Head of caudate nucleus (tissue), 42 donors: ENCODE results near the gene ABCA2.

Experiments
- DNase-seq, 42 donors: peaks; one replicate each; pipeline versions ENCODE4 v3.0.0 to v3.0.0-alpha.2; 2020 to 2021; ENCODE audit warnings: mixed read lengths in 7 of 42
- intact Hi-C: fragments of 100-400 bp; cut with DNase I; formaldehyde crosslinking; loops from one replicate; pipeline ENCODE4 v1.15.0; 2022

ABCA2 gene

DNA sequence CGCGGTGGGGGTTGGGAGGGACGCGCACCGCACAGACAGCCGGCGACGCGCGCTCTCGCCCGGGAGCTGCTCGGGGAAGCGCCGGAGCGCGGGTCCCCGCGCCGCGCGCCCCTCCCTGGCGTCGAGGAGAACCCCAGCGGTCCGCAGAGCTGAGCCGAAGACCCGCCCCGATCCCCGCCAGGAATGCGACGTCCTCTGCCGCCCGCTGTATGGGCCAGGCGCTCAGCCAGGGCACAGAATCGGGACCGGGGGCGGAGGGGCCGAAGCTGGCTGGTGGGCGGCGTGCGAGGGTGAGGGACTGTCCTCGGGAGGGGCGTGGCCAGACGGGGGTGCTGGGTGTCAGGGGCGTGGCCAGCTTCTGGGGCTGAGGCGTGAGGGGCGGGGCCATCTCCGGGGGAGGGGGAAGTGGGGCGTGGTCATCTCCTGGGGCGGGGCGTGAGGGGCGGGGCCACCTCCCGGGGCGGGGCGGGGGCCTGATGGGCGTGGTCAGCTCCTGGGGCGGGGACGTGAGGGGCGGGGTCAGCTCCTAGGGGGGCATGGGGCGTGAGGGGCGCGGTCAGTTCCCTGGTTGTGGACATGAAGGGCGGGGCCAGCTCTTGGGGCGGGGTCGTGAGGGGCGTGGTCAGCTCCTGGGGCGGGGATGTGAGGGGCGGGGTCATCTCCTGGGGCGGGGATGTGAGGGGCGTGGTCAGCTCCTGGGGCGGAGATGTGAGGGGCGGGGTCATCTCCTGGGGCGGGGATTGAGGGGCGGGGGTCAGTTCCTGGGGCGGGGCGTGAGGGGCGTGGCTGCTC is 49.8 kb downstream of the ABCA2 start:
- peak; percentile 84 to 98 (median 92) for DNase-seq
- intact Hi-C loops = loop anchor here (5.0 kb wide), 1 partner anchor 36 kb away; the partner anchor contains the start of gene FBXW5

GRCh38 chr9:136977649-136978072 is 50.4 kb downstream of the ABCA2 start:
- DNase-seq = peak in 2 of 42 donors; percentile 16 to 36
- intact Hi-C loops = loop anchor here (5.0 kb wide), 1 partner anchor 35 kb away; the partner anchor contains the start of gene FBXW5

- peak; percentile 92 to 99 (median 97) for DNase-seq
- intact Hi-C loops = loop anchor here (5.0 kb wide), 1 partner anchor 35 kb away; the partner anchor contains the start of gene FBXW5
Measured at GRCh38 chr9:136977223-136977622, 50.8 kb downstream of the ABCA2 start, which contains the start of gene PTGDS. Gene PTGDS, plus strand, starts transcription at chr9:136977504. Its CDS starts 75 bp downstream, at chr9:136977579.

DNA sequence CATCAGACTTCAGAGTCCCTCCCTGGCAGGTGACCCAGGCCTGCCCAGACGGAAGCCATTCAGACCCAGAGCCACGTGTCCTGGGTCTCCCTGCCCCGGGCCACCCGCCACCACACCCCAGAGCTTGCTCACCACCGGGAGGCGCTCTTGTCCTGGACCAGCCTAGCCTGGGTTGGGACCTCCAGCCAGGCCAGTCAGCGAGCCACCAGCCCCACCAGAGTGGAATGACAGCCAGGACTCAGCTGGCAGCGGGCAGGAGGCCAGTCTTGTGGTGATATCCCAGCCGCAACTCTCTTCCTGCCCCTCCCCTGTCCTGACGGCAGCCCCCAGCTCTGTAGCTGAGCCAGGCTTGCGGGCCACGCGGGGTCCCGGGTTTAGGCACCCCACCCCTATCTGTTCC is 52.4 kb downstream of the ABCA2 start:
- intact Hi-C loops = loop anchor here (5.0 kb wide), 1 partner anchor 33 kb away; the partner anchor contains the start of gene FBXW5
- DNase-seq = peak; percentile 67 to 95 (median 88)

DNA sequence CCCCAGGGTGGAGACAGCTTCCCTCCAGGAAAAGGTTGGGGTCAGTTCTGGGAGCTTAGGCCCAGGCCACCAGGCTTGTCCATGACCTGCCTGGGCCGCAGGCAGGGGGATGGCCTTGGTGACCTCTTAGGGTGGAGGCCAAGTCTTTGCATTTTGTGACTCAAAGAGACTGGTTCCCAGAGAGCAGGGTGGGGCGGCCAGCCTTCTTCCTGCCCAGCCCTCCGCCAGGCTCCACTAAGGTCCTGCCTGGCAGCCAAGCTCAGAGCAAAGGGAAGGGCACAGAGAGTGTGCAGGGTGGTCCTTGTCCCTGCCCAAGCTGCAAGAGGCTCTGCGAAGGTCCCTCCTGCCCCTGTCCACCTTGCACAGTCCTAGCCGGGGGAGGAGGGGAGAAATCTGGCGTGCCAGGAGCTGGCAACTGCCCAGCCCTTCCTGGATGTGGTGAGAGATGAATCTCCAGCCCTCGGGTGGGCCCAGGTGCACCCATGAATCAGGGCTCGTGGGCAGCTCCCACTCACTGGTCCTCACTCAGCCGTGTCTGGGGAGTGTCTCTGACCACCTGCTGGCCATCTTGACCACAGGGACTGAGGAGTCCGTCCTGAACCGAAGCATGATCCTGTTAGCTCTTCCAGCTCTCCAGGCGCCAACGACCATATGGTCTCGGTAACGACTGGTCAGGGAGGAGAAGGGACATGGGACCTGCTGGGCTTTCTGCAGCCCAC is 53.1 kb downstream of the ABCA2 start:
- intact Hi-C loops = loop anchor here (5.0 kb wide), 1 partner anchor 33 kb away; the partner anchor contains the start of gene FBXW5
- no peak for DNase-seq

DNA sequence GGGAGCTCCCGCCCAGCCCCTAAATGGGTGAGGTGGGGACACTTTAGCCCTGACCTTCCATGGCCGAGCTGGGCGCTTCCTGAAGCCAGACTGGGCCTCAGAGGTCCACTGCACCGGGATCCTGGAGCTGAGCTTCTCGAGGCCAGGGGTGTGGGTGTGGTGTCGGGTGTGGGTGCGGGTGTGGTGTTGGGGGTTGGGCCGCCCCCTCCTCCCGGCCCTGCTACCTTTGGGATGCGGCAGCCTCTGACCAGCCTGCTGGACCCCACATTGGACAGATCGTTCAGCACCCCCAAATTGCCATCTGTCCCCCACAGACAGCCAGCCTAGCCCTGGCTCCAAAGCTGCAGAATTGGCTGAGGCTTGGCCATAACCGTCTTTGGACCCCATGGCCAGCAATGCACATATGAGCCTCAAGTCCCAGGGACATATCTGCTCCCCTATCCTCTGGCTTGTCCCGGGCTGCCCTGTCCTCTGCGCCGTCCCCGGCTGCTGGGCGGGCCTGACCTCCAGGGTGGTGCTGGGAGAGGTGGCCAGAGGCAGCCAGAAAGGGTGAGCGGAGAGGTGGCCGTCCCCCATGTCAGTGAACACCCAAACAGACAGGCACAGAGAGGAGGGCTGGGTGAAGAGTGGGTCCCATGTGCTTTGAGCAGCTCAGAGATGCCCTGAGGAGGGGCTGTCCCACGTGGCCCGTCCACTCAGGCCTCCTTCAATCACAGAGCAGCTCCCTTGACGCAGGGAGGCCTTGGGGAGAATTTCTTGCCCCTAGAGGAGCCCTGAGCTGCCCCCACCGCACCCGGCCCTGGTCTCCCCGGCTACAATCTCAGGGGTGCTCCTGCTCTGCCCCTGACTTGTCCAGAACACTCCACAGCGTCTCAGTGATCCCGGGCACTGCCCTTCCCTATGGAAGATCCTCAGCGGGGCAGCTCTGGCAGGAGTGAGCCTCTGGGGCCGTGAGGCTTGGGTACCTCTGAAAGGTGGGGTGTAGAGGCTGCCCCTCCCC is 54.1 kb downstream of the ABCA2 start:
- no peak for DNase-seq
- intact Hi-C loops = no loop called here

DNA sequence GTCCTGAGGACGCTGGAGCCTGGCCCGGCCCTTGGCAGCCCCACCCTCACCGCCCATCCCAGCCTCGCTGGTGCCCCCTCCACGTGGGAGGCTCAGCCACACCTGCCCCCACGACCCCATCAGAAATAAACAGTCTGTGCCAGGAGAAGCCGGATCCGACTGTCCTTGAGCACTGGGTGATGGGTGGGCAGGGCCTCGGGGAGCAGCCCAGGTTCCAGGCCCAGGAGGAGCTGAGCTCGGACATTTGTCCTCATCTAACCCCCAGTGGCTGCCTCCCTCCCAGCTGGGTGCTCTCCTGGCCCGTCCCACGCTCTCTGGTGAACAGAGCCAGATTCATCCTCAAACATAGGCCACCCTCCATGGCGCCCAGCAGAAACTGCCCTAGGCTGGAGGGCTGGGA is 55.3 kb downstream of the ABCA2 start:
- DNase-seq = no peak
- intact Hi-C loops = no loop called here

DNA sequence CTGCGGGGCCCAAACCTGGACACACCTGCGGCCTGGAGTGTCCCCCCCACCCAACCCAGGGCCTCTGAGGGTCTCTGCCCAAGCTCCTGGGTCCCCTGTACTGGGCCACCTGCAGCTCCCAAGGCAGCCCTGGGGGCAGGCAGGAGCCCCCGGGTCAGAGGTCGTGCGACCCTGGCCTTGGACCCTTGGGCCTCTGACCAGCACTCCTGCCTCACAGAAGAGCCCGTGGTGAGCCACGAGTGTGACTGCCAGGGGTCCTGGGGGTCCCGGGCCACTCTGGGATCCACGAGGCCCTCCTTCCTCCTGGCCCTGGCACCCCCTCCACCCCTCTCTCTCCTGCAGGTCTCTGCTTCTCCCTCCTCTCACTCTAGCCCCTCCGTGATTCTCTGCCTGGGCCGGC is 55.7 kb downstream of the ABCA2 start:
- intact Hi-C loops = no loop called here
- no peak for DNase-seq

- intact Hi-C loops = no loop called here
- DNase-seq = no peak
Measured at GRCh38 chr9:136971746-136972145, 56.3 kb downstream of the ABCA2 start.

DNA sequence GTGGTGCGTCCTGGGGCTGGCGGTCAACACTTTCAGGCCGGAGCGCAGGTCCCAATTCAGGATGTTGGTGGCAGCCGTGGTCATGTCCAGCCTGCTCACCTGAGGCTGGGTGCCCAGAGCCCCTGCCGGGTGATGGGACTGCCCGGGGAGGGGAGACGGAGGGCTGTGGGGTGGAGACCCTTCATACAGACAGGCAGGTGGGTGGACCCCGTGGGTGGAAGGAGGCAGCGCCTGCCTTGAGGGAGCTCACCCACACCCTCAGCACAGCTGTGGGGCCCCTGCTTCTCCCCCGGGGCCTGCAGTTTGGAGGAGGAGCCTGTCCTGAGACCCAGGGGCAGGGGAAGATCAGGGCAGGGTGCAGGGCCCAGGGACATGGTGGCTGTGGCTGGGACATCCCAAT is 57.7 kb downstream of the ABCA2 start:
- intact Hi-C loops = no loop called here
- DNase-seq = no peak

DNA sequence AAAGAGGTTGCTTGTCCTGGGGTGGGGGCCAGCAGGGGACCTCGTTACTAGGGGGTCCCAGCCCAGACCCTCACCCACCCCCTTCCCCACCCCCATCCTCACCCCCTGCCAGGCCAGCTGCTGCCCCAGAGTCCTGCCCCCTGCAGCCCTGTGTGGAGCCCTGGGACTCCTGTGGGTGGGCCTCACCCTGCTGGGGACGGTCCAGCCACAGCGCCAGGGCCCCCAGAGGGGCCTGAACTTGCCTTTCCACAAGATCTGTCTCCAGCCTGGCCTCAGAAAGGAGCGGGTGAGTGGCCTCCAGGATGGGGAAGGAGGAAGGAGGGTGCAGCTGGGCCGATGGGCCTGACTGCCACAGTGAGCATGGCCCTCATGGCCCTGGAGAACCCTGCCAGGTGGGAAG is 58.3 kb downstream of the ABCA2 start:
- intact Hi-C loops = no loop called here
- no peak for DNase-seq

DNA sequence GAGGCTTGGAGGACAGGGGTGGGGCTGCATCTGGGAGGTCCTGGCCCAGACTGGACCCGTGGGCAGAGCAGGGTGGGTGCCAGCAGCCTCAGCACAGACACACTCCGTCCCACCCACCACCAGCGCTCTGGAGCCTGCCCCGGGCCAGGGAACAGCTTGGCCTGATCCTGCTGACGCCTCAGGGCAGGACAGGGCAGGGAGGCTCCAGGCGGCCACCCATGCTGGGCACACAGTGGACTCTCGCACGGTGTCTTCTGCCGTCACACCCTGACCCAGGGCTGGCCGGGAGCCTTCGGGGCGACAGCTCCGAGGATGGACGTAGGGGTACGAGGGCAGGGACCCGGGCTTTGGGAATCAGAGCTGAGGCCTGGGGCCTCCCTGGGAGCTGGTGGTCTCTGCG is 58.9 kb downstream of the ABCA2 start:
- intact Hi-C loops = no loop called here

GRCh38 chr9:136968333-136969127 is 59.5 kb downstream of the ABCA2 start:
- no peak for DNase-seq
- intact Hi-C loops = no loop called here

More for the DNA sequence above, 58.9 kb downstream of the ABCA2 start:
- DNase-seq = no peak

DNA sequence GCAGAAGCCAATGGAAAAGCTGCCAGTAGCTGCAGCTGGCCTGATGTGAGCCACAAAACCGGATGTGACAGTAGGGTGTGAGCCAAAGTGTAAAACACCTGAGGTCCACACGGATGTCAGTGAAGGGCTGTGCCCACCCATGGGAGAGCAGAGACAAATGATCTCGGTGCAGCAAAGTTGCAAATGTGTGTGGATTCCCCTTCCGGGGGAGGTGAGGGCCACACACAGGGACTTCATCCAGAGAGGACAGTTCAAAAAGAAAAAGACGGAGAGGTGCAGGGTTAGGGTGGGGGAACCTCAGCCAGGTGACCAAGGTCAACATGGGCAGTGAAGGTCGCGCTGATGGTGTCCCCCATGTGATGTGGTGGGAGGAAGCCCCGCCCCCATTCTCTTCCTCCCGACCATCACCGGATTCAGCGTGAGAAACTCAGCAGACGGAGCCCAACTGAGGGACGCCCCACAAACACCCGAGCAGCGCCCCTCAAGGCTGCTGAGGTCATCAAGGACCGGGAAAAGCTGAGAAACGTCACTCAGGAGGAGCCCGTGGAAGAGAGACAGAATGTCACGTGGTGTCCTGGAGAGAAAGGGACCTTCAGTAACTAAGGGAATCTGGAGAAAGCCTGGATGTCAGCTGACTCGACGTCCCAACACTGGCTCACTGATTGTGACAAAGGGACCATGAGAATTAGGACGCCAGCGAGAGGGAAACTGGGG is 62.1 kb downstream of the ABCA2 start:
- intact Hi-C loops = no loop called here
- peak in 41 of 42 donors; percentile 49 to 91 (median 77) for DNase-seq

DNA sequence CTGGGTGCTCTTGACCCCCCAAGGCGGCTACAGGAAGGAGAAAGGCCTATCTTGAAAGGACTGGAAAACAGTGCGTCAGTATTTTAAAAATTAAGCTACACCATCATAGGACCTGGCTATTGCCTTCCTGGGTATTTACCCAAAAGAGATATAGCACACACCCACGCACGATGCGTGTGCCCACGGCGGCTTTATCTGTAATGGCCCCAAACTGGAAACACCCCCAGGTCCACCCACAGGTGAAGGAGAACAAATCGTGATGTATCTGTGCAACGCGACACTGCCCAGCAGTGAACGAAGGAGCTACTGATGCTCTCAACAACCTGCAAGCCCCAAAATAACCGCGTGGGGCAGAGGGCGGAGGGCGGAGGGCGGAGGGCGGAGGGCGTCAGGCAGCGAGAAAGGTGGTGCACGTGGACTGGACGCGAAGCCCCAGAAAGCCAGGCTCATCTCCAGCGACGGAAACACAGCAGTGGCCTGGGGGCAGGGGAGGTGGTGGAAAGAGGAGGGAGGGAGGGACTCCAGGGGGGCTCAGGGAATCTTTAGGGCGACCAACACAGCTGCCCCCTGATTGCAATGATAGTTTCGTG is 63.1 kb downstream of the ABCA2 start:
- intact Hi-C loops = no loop called here
- DNase-seq = no peak

DNA sequence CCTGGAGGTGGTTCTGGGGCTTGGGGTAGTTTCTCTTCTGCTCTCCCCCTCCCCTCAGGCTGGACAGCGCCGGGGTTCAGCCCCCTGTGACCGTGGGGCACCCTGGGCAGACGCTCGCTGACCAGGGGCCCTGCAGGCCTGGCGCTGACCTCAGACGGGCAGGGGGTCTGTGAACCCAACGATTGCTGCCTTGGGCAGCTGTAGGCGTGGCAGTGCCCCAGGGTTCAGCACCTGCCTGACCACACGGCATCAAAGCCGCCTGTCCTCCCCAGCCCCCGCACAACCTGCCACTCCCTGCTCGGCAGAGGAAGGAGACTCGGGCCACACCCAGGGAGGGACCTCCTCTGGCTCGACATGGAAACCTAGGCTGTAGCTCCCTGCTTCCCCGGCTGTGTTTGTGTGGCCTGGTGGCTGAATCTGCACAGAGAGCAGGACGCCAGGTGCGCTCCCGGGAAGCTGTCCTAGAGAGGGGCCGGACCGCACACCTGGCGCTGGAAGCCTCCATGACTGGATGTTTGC is 63.8 kb downstream of the ABCA2 start:
- DNase-seq = no peak
- intact Hi-C loops = no loop called here

DNA sequence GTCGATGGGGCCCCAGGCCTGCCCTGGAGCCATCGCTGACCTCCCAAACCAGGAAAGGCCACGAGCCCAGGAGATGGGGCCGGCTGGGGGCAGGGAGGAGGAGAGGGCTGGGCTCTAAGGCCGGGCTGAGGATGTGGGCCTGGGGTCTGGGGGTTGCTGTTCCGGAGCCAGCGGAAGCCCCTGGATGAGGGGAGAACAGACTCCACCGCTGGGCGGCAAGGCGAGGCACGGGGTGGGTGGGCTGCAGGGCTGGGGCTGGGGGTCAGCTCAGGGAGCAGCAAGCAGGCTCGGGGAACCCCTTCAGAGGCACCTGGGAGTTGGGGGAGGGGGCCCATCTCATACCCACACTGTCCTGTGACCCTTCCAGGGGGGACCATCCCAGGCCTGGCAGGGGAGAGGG is 64.3 kb downstream of the ABCA2 start:
- DNase-seq = no peak
- intact Hi-C loops = no loop called here
